Adrenal gland (tissue), 12 donors: Measurements from ENCODE around the gene ZCCHC14. TPM values are rescaled to one million over a fixed set of nuclear protein-coding genes. Genes with fewer than 3 reads are reported as not detected.

Source experiments
- DNase-seq, 7 donors: peaks; one replicate each; pipeline ENCODE4 v3.0.0-alpha.2; 2019 to 2020
- H3K27ac ChIP-seq, 5 donors: fragments of 200-600 bp; sonication (generic) in 4 of 5; 1 replicate in 3 of 5; 2 replicates in 2 of 5; pipeline versions ENCODE4 v1.5.1 to v1.8.0; 2016 to 2020; ENCODE audit warnings: mild to moderate bottlenecking in 1 of 5
- H3K27me3 ChIP-seq: fragments of 200-600 bp; 2 replicates; pipeline ENCODE4 v1.8.0; 2021
- H3K36me3 ChIP-seq, 2 donors: fragments of 200-600 bp; replicated peaks in 1 of 2; 1 replicate in 1 of 2; 2 replicates in 1 of 2; pipeline versions ENCODE4 v1.5.1 to v1.8.0; 2018 to 2022
- H3K4me1 ChIP-seq, 2 donors: fragments of 200-600 bp; replicated peaks in 1 of 2; 1 replicate in 1 of 2; 2 replicates in 1 of 2; pipeline versions ENCODE4 v1.5.1 to v1.8.0; 2018 to 2021
- H3K4me3 ChIP-seq, 4 donors: fragments of 200-600 bp; sonication (generic) in 3 of 4; one replicate each; pipeline ENCODE4 v1.5.1; 2016 to 2018
- H3K9me3 ChIP-seq, 3 donors: fragments of 200-600 bp; sonication (generic) in 1 of 3; replicated peaks in 1 of 3; 1 replicate in 2 of 3; 2 replicates in 1 of 3; pipeline versions ENCODE4 v1.5.1 to v1.8.0; 2016 to 2021
- CTCF ChIP-seq, 6 experiments: fragments of 450-650 bp in 4 of 6; fragments of 200-600 bp in 2 of 6; sonication (generic) in 1 of 6; IDR thresholded peaks; 1 replicate in 5 of 6; 2 replicates in 1 of 6; pipeline versions ENCODE4 v1.5.1 to v1.8.0; 2016 to 2021; ENCODE audit warnings: antibody characterized with exemption in 6 of 6, mild to moderate bottlenecking in 2 of 6, moderate library complexity in 1 of 6
- POLR2A ChIP-seq, 2 donors: fragments of 450-650 bp; IDR thresholded peaks; one replicate each; pipeline ENCODE4 v1.6.1; 2017; ENCODE audit warnings: antibody characterized with exemption in 2 of 2, mild to moderate bottlenecking in 2 of 2, moderate library complexity in 1 of 2
- WGBS, 4 donors: extraction: QIAGEN DNeasy Blood & Tissue Kit in 2 of 4; methylation state at CpG; one replicate each; pipeline versions ENCODE4 v1.1.5 to v1.1.7; 2013 to 2017; 5-methylcytosine and 5-hydroxymethylcytosine counted together
- intact Hi-C, 2 donors: fragments of 100-400 bp; cut with DNase I; formaldehyde crosslinking; loops; one replicate each; pipeline versions ENCODE4 v1.14.1 to v1.15.0; 2022 to 2023
- polyA plus RNA-seq, 3 donors: library from polyadenylated mRNA; stranded (reverse); fragments of 200-250 nt in 2 of 3; fragments of 350-450 nt in 1 of 3; fragmentation: Illumina TruSeq in 1 of 3; extraction: RNeasy Lipid Tissue Mini Kit (QIAGEN cat#74804) in 1 of 3; gene quantifications; one replicate each; pipeline ENCODE4 v1.2.3, GENCODE V29; 2013 to 2014
- total RNA-seq, 9 donors: library from RNA; depleted of rRNA in 4 of 9; stranded (reverse); fragments of >200 nt in 4 of 9; fragments of 120-200 nt in 1 of 9; fragmentation: NEBNext Ultra II Directional in 1 of 9; extraction: Animal tissue kit (Norgen Biotek cat#: 25700) in 1 of 9; gene quantifications; one replicate each; pipeline versions ENCODE4 v1.1.0 to v1.2.4, GENCODE V29; 2013 to 2023
- donor health status: healthy with polysubstance abuse.
- donor health status: Bipolar disorder and iron deficiency.
- donor health status: DM: yes; HTN: yes; CAD: no.
- donor health status: DM: no; HTN: no; CAD: no.
- donor health status: DM: no; HTN: no; CAD: no.
- donor health status: DM: yes; HTN: yes; CAD: no.

Gene ZCCHC14
- total and polyA plus RNA-seq, 12 donors, result 10.6 to 49.8 (median 28.7) TPM

GRCh38 chr16:87432330-87432915 is 60.4 kb downstream of the ZCCHC14 start:
- TF ChIP-seq POLR2A (IDR thresholded peaks at IDR 0.05) (no peak), CTCF (IDR thresholded peaks at IDR 0.05) (no peak)
- Histone ChIP-seq H3K4me1 (peaks cover 16 to 35% of the 10 kb centered on the region in 2 donors), H3K9me3 (no peaks in the 10 kb centered on the region), H3K36me3 (peaks cover 0 to 30% of the 10 kb centered on the region in 2 donors), H3K27ac (peak overlapping the region in 3 of 5 donors; percentile 34 to 81 (median 80)), H3K4me3 (no peak overlapping the region), H3K27me3 (no peaks in the 10 kb centered on the region)
- WGBS, 4 donors, result 84 to 86% (median 85%) methylated on average over 15 of the region's 15 CpGs
- peak in 1 of 7 donors; percentile 11 for DNase-seq
- intact Hi-C loops, result no loop called here

GRCh38 chr16:87431926-87432325 is 60.9 kb downstream of the ZCCHC14 start:
- peak; percentile 75 to 90 (median 88) for DNase-seq
- intact Hi-C loops, result no loop called here
- TF ChIP-seq CTCF (IDR thresholded peaks at IDR 0.05) (no peak), POLR2A (IDR thresholded peaks at IDR 0.05) (no peak)

GRCh38 chr16:87426423-87427215 is 66.2 kb downstream of the ZCCHC14 start:
- Histone ChIP-seq H3K36me3 (peaks cover 0 to 41% of the 10 kb centered on the region in 2 donors), H3K27me3 (no peaks in the 10 kb centered on the region), H3K9me3 (no peaks in the 10 kb centered on the region), H3K27ac (no peak overlapping the region), H3K4me3 (no peak overlapping the region), H3K4me1 (peaks cover 2% of the 10 kb centered on the region in 2 donors)
- WGBS, 4 donors, result 87 to 91% (median 89%) methylated on average over 18 of the region's 18 CpGs
- DNase-seq, result peak in 1 of 7 donors; percentile 8
- intact Hi-C loops, result loop anchor here in 1 of 2 donors (10.0 kb wide), 1 partner anchor 208 kb away; no protein-coding TSS in a partner anchor
- TF ChIP-seq CTCF (IDR thresholded peaks at IDR 0.05), result no peak
- TF ChIP-seq POLR2A (IDR thresholded peaks at IDR 0.05), result no peak

More at GRCh38 chr16:87431926-87432325, 60.9 kb downstream of the ZCCHC14 start:
- no peaks in the 10 kb centered on the region for H3K9me3 ChIP-seq
- H3K4me1 ChIP-seq, result peaks cover 16 to 33% of the 10 kb centered on the region in 2 donors
- peak overlapping the region in 3 of 5 donors; percentile 34 to 81 (median 80) for H3K27ac ChIP-seq
- H3K27me3 ChIP-seq, result no peaks in the 10 kb centered on the region
- peaks cover 0 to 30% of the 10 kb centered on the region in 2 donors for H3K36me3 ChIP-seq
- WGBS, 4 donors, result 39 to 48% (median 46%) methylated on average over 7 of the region's 7 CpGs
- H3K4me3 ChIP-seq, result no peak overlapping the region

- no peaks in the 10 kb centered on the region for H3K9me3 ChIP-seq
- no peak overlapping the region for H3K4me3 ChIP-seq
- intact Hi-C loops, result loop anchor here in 1 of 2 donors (10.0 kb wide), 1 partner anchor 209 kb away; no protein-coding TSS in a partner anchor
- 87 to 97% (median 91%) methylated on average over 11 to 12 of the region's 12 CpGs for WGBS, 4 donors
- H3K27me3 ChIP-seq, result no peaks in the 10 kb centered on the region
- H3K27ac ChIP-seq, result no peak overlapping the region
- H3K36me3 ChIP-seq, result peaks cover 0 to 45% of the 10 kb centered on the region in 2 donors
- DNase-seq, result peak in 1 of 7 donors; percentile 11
- H3K4me1 ChIP-seq, result no peaks in the 10 kb centered on the region
- no peak for TF ChIP-seq POLR2A (IDR thresholded peaks at IDR 0.05)
- no peak for TF ChIP-seq CTCF (IDR thresholded peaks at IDR 0.05)
Observed at GRCh38 chr16:87425941-87426340, 66.9 kb downstream of the ZCCHC14 start.
